ENCODE measurements around the gene GALNT7. TPM values are rescaled to one million over a fixed set of nuclear protein-coding genes. Genes with fewer than 3 reads are reported as not detected.

Gene GALNT7
- total RNA-seq, 2 experiments from 2014 or later: 18.3 to 19.5 TPM

GRCh38 chr4:173365359-173365996, 196.9 kb downstream of the GALNT7 start:
- POLR2A ChIA-PET: no interaction called here
- CTCF ChIA-PET: no interaction called here

- CTCF ChIA-PET: no interaction called here
- POLR2A ChIA-PET: interaction anchor here (7.0 kb wide), 1 partner anchor 34 kb away, joined by 131 read pairs; the partner anchor contains the start of gene HMGB2
These were observed 198.7 kb downstream of the GALNT7 start for GRCh38 chr4:173367285-173367684.

DNA sequence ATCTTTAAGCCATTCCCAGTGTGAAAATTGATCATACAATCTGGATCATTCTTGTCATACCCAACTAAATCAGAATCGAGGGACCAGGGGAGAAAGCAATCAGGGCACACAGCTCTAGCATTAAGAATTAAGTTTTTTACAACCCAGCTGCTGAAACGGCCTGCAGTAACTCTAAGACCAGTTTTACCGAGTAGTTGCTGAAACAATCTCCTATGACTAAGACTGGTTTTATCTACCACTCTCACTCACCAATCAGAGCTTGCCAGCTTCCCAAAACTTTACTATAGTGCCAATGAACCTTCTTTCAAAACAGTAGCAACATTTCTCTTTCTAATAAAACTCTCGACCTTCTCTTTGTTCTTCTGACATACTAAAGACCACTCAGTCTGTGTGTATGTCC, 199.3 kb downstream of the GALNT7 start:
- POLR2A ChIA-PET: interaction anchor here (7.0 kb wide), 1 partner anchor 34 kb away, joined by 131 read pairs; the partner anchor contains the start of gene HMGB2
- CTCF ChIA-PET: no interaction called here

DNA sequence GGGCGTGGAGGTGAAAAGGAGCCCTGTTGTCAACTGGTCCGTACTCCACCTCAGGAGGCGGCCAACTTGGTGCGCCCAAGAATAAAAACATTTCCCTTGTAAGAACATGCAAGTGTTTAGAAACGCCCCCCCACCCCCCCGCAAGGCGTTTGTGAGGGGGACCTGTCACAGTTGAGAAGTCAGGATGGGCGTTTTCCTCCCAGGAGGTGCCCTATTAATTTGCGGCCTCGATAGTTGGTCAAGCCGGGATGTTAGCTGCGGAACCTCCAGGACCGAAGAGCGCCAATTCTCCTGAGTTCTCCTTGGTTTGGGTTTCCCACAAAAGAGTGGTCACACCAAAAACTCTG, 201.5 kb downstream of the GALNT7 start:
- CTCF ChIA-PET: interaction anchor here (2.0 kb wide), 1 partner anchor 36 kb away, joined by 13 read pairs; the partner anchor contains the start of gene HMGB2
- POLR2A ChIA-PET: interaction anchor here (0.6 to 7.0 kb wide), 7 partner anchors 16 to 1129 kb away, joined by 3 to 131 read pairs (median 3); partner anchors contain the start of genes GALNT7 and HMGB2

GRCh38 chr4:173370477-173371291, 202.1 kb downstream of the GALNT7 start, which contains the start of gene SAP30:
SAP30 (plus strand) TSS chr4:173370954; CDS start chr4:173371183, 229 bp downstream.
- ChIA-PET POLR2A (interaction anchor here (0.5 to 7.0 kb wide), 10 partner anchors 12 to 1129 kb away, joined by 3 to 131 read pairs (median 4); partner anchors contain the start of genes GALNT7 and HMGB2), CTCF (interaction anchor here (0.8 to 2.0 kb wide), 3 partner anchors 34 to 57 kb away, joined by 3 to 13 read pairs (median 4); partner anchors contain the start of gene HMGB2)

- ChIA-PET CTCF (interaction anchor here (0.8 to 2.0 kb wide), 3 partner anchors 35 to 58 kb away, joined by 3 to 13 read pairs (median 4); partner anchors contain the start of gene HMGB2), POLR2A (interaction anchor here (0.5 to 7.0 kb wide), 4 partner anchors 12 to 42 kb away, joined by 3 to 131 read pairs (median 7); partner anchors contain the start of gene HMGB2)
These were observed 202.9 kb downstream of the GALNT7 start for GRCh38 chr4:173371292-173372192.

Other genes starting within 250 kb of the GALNT7 start
- gene HMGB2, start 165.5 kb downstream of the GALNT7 start, total RNA-seq: 100 to 1,000 TPM; 368 to 370 TPM
- 10 to 100 TPM; 35.2 to 36.4 TPM for gene SAP30, start 202.1 kb downstream of the GALNT7 start, total RNA-seq
- not detected for gene SCRG1, start 230.3 kb downstream of the GALNT7 start, total RNA-seq

All from activated CD8-positive, alpha-beta memory T cell treated with anti-CD3 and anti-CD28 coated beads for 36 hours (primary cell).